ENCODE results near the gene TYK2.
"Not testable (repeated sequence)": the region's sequence is repeated elsewhere in the genome, so short reads cannot be mapped to it uniquely, and the experiment has no call there.

Gene TYK2

DNA sequence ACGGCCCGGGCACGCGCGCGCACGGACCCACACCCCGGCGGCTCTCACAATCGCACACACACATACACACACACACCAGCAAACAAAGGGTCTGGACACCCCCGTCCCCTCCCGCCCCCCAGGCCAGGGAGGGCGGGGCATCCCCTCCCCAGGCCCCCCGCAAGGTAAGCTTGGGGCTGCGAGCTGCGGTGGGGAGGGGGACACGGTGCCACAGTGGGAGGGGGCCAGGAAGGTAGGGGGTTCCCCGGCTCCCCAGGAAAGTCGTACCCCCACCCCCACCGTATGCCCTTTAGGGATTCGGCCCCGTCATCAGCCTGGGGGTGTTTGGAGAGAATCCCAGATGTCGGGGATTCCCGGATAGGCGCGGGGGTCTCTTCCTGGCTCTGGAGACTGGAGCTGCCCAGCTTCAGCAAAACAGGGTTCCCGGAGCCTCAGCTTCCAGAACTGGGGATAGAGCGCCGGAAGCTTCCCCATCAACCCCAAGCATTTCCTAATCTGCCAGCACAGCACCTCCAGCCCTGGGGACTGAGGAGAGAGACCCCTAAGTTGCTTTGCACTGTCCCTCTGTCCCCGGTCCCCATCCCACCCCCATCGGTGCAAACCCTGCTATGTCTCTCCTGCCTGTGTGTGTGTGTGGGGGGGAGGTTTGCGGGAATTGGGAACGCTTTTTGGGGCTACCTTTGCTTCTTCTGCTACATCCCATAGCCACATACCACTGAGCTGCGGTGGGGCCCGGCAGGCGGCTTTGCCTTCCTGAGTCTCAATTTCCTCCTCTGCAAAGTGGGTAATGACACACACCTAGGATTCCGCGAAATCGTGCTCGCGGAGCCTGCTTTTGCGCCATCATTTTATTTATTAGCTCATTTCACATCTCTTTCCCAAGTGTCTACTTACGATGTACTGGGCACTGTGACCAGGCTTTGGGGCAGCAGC is 24.8 kb upstream of the TYK2 start:
- H3K4me1 ChIP-seq (ENCODE audit: control insufficient read depth, insufficient read depth, low read length): peaks cover 24% of the 10 kb centered on the region
- H3K27me3 ChIP-seq (ENCODE audit: control insufficient read depth, insufficient read depth, low read length): peaks cover 33% of the 10 kb centered on the region
- no peaks in the 10 kb centered on the region for H3K9me3 ChIP-seq (ENCODE audit: control insufficient read depth, low read length)
- H3K9ac ChIP-seq (ENCODE audit: low read length): peak overlapping the region; percentile 89
- H3K4me3 ChIP-seq (ENCODE audit: low read length): no peak overlapping the region
- H3K36me3 ChIP-seq (ENCODE audit: control insufficient read depth, insufficient read depth, low read length): no peaks in the 10 kb centered on the region

DNA sequence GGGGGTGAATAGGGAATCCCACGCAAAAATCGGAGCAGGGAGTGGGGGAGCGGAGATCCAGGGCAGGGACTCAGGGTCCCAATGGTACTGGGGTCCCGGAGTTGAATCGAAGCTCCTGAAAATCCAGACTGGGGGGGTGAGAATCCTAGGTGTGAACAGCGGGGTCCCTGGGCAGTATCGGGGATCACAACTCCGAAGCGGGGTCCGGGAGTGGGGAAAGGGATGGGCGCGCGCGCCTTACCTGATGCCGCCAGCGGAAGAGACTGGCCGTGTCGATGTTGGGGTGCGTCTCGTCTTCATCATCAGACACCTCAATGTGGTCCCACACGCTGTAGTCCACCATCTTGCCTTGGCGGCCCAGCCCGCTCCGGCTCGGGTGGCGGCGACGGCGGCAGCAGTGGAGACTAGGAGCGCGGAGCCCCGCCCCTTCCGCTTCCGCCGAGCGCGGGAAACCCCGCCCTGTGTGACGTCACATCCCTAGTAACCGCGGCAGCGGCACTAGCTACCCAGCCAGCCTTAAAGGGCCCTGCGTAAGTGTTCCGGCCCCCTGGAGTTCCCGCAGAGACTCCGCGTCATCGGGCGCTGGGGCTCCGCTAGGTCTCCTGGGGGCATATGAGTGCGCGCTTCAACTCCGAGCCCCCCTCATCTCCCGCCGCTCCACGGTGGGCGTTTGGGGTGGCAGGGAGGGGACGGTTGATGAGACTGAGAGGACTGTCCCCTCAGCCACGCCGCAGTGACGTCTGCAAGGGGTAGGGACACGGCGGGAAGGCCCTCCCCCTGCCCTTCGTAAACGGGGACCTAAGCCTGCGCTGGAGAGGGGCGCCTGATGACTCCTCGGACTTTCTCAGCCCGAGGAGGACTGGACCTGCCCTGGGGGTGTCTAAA is 23.0 kb upstream of the TYK2 start, which contains the start of gene CDC37:
Gene CDC37 (minus strand): TSS at position 406 of the 885 bp plus-strand sequence. CDS start 63 bp downstream, at position 343.
- Histone ChIP-seq H3K9ac (ENCODE audit: low read length) (peak within 1 kb of the TSS; percentile 89), H3K9me3 (ENCODE audit: control insufficient read depth, low read length) (no peaks in the 10 kb centered on the region), H3K27me3 (ENCODE audit: control insufficient read depth, insufficient read depth, low read length) (peaks cover 24% of the 10 kb centered on the region), H3K4me3 (ENCODE audit: low read length) (peak within 1 kb of the TSS; percentile 94), H3K36me3 (ENCODE audit: control insufficient read depth, insufficient read depth, low read length) (no peaks in the 10 kb centered on the region), H3K4me1 (ENCODE audit: control insufficient read depth, insufficient read depth, low read length) (peaks cover 31% of the 10 kb centered on the region)

DNA sequence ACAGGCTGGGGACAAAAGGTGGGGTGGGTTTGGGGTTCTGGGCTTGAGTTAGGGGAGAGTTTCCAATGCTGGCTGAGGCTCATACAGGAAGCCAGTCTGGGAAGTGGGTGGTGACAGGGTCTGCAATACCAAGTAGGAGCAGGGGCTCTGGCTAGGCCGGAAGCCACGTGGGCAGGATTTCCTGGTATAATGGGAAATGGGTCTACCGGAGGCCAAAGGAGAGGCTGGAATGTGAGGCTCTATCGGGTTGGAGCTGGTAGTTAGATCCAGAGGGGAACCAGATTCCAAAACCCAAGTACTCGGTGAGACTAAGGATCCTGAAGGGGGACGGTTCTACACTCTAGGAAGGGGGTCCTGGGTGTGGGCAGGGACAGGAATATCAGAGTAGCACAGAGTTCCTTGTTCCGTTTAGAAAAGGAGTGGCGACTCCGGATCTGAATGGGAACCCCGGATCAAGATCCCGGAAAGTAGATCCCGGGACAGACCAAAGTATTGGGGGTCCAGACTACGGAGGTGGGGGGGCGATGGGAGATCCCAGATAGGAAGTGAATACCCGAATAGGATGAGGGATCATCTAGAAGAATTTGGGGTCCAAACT is 22.2 kb upstream of the TYK2 start:
- H3K27me3 ChIP-seq (ENCODE audit: control insufficient read depth, insufficient read depth, low read length): peaks cover 22% of the 10 kb centered on the region
- H3K36me3 ChIP-seq (ENCODE audit: control insufficient read depth, insufficient read depth, low read length): no peaks in the 10 kb centered on the region
- peak overlapping the region; percentile 89 for H3K9ac ChIP-seq (ENCODE audit: low read length)
- H3K4me1 ChIP-seq (ENCODE audit: control insufficient read depth, insufficient read depth, low read length): peaks cover 32% of the 10 kb centered on the region
- H3K4me3 ChIP-seq (ENCODE audit: low read length): peak overlapping the region; percentile 94
- no peaks in the 10 kb centered on the region for H3K9me3 ChIP-seq (ENCODE audit: control insufficient read depth, low read length)

DNA sequence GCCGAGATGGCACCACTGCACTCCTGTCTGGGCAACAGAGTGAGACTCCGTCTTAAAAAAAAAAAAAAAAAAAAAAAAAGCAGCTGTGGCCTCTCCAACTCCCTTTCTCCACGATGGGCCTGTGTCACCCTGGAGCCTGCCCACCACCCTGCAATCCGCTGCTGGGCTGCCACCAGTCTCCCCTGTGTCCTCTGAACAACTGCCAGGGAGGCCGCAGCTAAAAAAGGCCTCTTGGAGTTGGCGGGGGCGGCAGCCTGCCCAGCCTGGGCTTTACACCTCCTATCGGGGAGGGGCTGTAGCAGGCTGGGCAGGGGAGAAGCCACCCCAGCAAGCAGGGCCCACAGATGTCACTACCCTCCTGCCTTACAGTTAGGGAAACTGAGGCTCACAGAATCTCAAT is 19.5 kb upstream of the TYK2 start:
- Histone ChIP-seq H3K9ac (ENCODE audit: low read length) (no peak overlapping the region), H3K4me1 (ENCODE audit: control insufficient read depth, insufficient read depth, low read length) (peaks cover 32% of the 10 kb centered on the region), H3K36me3 (ENCODE audit: control insufficient read depth, insufficient read depth, low read length) (peaks cover 4% of the 10 kb centered on the region), H3K4me3 (ENCODE audit: low read length) (no peak overlapping the region), H3K27me3 (ENCODE audit: control insufficient read depth, insufficient read depth, low read length) (peaks cover 10% of the 10 kb centered on the region), H3K9me3 (ENCODE audit: control insufficient read depth, low read length) (no peaks in the 10 kb centered on the region)

DNA sequence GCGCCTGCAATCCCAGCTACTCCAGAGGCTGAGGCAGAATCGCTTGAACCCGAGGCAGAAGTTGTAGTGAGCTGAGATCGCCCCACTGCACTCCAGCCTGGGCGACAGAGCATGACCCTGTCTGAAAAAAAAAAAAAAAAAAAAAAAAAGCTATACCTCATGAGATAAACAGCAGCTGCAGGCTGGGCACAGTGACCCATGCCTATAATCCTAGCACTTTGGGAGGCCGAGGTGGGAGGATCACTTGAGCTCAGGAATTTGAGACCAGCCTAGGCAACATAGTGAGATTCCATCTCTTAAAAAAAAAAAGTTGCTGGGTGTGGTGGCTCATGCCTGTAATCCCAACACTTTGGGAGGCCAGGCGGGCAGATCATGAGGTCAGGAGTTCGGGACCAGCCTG is 19.0 kb upstream of the TYK2 start:
- not testable (repeated sequence) for H3K4me3 ChIP-seq (ENCODE audit: low read length); H3K9me3 ChIP-seq (ENCODE audit: control insufficient read depth, low read length); H3K9ac ChIP-seq (ENCODE audit: low read length); H3K27me3 ChIP-seq (ENCODE audit: control insufficient read depth, insufficient read depth, low read length); H3K36me3 ChIP-seq (ENCODE audit: control insufficient read depth, insufficient read depth, low read length)
- peaks cover 27% of the 10 kb centered on the region for H3K4me1 ChIP-seq (ENCODE audit: control insufficient read depth, insufficient read depth, low read length)

DNA sequence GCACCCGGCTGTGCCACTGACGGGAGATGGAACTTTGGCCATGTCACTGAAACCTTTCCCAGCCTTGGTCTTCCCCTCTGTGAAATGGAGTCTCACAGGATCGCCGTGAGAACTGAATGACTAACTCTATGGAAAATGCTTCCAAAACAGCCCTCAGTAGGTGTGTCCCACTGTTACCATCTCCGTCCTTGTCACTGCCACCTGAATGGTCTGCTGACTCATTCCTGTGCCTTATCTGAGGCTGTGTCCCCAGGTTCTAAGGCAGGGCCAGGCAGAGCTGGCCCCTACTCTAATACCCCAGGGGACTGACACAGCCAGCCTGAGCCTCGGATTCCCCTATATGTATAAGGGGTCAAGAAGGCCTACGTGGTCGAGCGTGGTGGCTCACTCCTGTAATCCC is 18.4 kb upstream of the TYK2 start:
- H3K36me3 ChIP-seq (ENCODE audit: control insufficient read depth, insufficient read depth, low read length): peaks cover 4% of the 10 kb centered on the region
- peaks cover 25% of the 10 kb centered on the region for H3K4me1 ChIP-seq (ENCODE audit: control insufficient read depth, insufficient read depth, low read length)
- H3K27me3 ChIP-seq (ENCODE audit: control insufficient read depth, insufficient read depth, low read length): no peaks in the 10 kb centered on the region
- H3K9ac ChIP-seq (ENCODE audit: low read length): no peak overlapping the region
- no peaks in the 10 kb centered on the region for H3K9me3 ChIP-seq (ENCODE audit: control insufficient read depth, low read length)
- H3K4me3 ChIP-seq (ENCODE audit: low read length): no peak overlapping the region

DNA sequence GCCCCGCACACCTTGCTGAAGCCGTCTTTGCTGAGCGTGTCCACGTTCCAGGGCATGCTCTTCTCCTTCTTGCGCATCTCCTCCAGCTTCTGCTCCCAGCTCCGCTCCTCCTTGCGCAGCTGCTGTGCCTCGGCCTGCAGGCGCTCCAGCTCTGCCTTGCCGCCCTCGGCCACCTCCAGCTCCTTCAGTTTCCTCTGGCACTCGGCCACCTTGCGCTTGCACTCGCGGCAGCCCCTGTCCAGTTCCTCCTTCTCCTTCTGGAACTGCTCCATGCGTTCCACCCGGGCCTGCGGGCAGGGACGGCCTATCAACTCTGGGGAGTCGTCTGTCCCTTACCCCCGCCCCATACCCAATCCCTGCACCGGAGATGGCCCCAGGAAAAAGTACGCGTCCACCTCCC is 15.5 kb upstream of the TYK2 start:
- H3K4me3 ChIP-seq (ENCODE audit: low read length): no peak overlapping the region
- H3K4me1 ChIP-seq (ENCODE audit: control insufficient read depth, insufficient read depth, low read length): peaks cover 9% of the 10 kb centered on the region
- H3K9me3 ChIP-seq (ENCODE audit: control insufficient read depth, low read length): no peaks in the 10 kb centered on the region
- H3K27me3 ChIP-seq (ENCODE audit: control insufficient read depth, insufficient read depth, low read length): no peaks in the 10 kb centered on the region
- peaks cover 4% of the 10 kb centered on the region for H3K36me3 ChIP-seq (ENCODE audit: control insufficient read depth, insufficient read depth, low read length)
- H3K9ac ChIP-seq (ENCODE audit: low read length): no peak overlapping the region

DNA sequence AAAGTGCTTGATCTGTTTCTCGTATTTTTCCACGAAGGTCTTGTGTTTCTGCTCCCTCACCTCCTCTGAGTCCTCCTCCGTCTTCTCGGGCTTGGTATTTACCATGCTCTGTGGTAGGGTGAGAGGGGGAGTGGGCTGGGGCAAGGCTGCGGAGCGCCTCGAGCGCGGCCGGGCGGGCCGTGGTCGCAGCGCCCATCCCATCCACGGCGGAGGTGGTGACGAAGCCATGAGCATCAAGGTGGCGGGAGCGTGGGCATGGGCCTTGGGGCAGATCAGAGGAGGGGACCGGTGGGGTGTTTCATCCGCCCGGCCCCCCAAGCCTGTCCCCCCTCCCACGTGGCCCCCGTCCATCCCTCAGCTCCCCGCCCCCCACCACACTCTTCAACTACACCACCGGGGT is 15.1 kb upstream of the TYK2 start:
- Histone ChIP-seq H3K27me3 (ENCODE audit: control insufficient read depth, insufficient read depth, low read length) (no peaks in the 10 kb centered on the region), H3K9ac (ENCODE audit: low read length) (no peak overlapping the region), H3K36me3 (ENCODE audit: control insufficient read depth, insufficient read depth, low read length) (peaks cover 4% of the 10 kb centered on the region), H3K9me3 (ENCODE audit: control insufficient read depth, low read length) (no peaks in the 10 kb centered on the region), H3K4me3 (ENCODE audit: low read length) (no peak overlapping the region), H3K4me1 (ENCODE audit: control insufficient read depth, insufficient read depth, low read length) (peaks cover 8% of the 10 kb centered on the region)

DNA sequence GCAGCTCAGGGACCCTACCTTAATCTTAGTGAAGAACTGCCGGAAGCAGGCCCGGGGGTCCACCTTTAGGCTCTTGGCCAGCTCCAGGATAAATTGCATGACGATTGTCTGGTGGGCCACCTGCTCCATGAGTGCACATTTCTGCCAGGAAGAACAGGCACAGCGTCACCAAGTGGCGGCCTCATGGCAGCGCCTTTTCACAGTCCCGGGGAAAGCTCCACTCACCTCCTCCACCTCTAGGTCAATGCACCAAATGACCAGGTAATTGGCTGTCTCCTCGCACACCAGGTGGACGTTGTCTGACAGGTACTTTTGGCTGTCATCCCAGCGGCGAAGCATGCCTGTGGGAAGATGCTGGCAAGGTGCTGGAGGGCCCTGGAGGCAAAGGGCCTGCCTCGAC is 14.6 kb upstream of the TYK2 start:
- Histone ChIP-seq H3K4me1 (ENCODE audit: control insufficient read depth, insufficient read depth, low read length) (peaks cover 8% of the 10 kb centered on the region), H3K9me3 (ENCODE audit: control insufficient read depth, low read length) (no peaks in the 10 kb centered on the region), H3K27me3 (ENCODE audit: control insufficient read depth, insufficient read depth, low read length) (no peaks in the 10 kb centered on the region), H3K9ac (ENCODE audit: low read length) (no peak overlapping the region), H3K4me3 (ENCODE audit: low read length) (no peak overlapping the region), H3K36me3 (ENCODE audit: control insufficient read depth, insufficient read depth, low read length) (peaks cover 4% of the 10 kb centered on the region)

DNA sequence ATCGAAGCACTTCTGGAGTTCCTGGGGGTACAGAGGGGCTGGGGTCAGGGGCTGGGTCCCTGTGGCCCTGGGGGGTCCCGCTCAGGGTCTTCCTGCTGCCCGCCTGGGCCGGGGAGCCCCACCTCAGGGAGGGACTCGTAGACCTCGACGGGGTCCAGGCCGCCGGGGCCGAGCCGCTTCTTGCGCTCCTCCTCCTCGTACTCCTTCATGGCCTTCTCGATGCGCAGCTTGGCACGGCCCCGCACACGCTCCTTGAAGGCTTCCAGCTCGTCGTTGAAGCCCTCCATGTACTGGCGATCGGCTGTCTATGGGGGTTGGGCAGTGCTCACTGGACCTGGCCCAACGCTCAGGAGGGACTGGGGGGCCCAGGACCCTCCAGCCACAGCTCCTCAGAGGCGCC is 12.8 kb upstream of the TYK2 start:
- H3K4me1 ChIP-seq (ENCODE audit: control insufficient read depth, insufficient read depth, low read length): peaks cover 7% of the 10 kb centered on the region
- H3K9me3 ChIP-seq (ENCODE audit: control insufficient read depth, low read length): no peaks in the 10 kb centered on the region
- no peak overlapping the region for H3K4me3 ChIP-seq (ENCODE audit: low read length)
- H3K36me3 ChIP-seq (ENCODE audit: control insufficient read depth, insufficient read depth, low read length): peaks cover 4% of the 10 kb centered on the region
- H3K9ac ChIP-seq (ENCODE audit: low read length): no peak overlapping the region
- no peaks in the 10 kb centered on the region for H3K27me3 ChIP-seq (ENCODE audit: control insufficient read depth, insufficient read depth, low read length)

DNA sequence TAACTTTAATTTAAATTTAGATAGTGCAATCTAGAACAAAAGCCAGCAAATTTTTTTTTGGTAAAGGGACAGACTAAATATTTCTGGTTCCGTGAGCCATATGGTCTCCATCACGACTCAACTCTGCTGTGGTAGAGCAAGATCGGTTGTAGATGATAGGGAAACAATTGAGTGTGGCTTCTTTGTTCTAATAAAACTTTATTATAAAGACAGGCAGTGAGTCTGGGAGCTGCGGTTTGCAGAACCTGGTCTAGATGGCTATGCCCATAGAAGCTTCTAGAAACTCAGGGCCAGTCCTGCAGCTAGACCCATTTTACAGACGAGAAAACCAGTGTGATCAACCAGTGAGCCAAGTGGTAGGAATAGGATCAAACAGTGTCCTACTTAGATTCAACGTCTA is 11.7 kb upstream of the TYK2 start:
- H3K9me3 ChIP-seq (ENCODE audit: control insufficient read depth, low read length): no peaks in the 10 kb centered on the region
- H3K9ac ChIP-seq (ENCODE audit: low read length): no peak overlapping the region
- peaks cover 7% of the 10 kb centered on the region for H3K4me1 ChIP-seq (ENCODE audit: control insufficient read depth, insufficient read depth, low read length)
- no peak overlapping the region for H3K4me3 ChIP-seq (ENCODE audit: low read length)
- H3K36me3 ChIP-seq (ENCODE audit: control insufficient read depth, insufficient read depth, low read length): peaks cover 4% of the 10 kb centered on the region
- no peaks in the 10 kb centered on the region for H3K27me3 ChIP-seq (ENCODE audit: control insufficient read depth, insufficient read depth, low read length)

Measured in mucosa of stomach (tissue), 1 donor.